ENCODE data around the gene RUBCNL.

GRCh38 chr13:46369506-46370277 is 17.4 kb downstream of the RUBCNL start:
- TF ChIP-seq CTCF (tag by site-specific recombination; IDR thresholded peaks at IDR 0.05) (no peak), ZXDB (tag by site-specific recombination; IDR thresholded peaks at IDR 0.05) (no peak), ZNF121 (tag by site-specific recombination; IDR thresholded peaks at IDR 0.05) (no peak), MYNN (tag by site-specific recombination; IDR thresholded peaks at IDR 0.05; ENCODE audit: borderline replicate concordance) (no peak), ZNF600 (tag by site-specific recombination; IDR thresholded peaks at IDR 0.05) (no peak), SCRT1 (tag by site-specific recombination; IDR thresholded peaks at IDR 0.05; ENCODE audit: borderline replicate concordance) (no peak)

Data from HEK293 (cell line).